Smooth muscle cell of the brain vasculature (primary cell): Measurements from ENCODE around the gene ABCA10.
"Not testable (repeated sequence)": the region's sequence is repeated elsewhere in the genome, so short reads cannot be mapped to it uniquely, and the experiment has no call there.

Experiments used
- DNase-seq: peaks from one replicate; pipeline ENCODE4 v3.0.0-alpha.2; 2012; ENCODE audit warnings: low read depth, low spot score

The ABCA10 gene, protein sequence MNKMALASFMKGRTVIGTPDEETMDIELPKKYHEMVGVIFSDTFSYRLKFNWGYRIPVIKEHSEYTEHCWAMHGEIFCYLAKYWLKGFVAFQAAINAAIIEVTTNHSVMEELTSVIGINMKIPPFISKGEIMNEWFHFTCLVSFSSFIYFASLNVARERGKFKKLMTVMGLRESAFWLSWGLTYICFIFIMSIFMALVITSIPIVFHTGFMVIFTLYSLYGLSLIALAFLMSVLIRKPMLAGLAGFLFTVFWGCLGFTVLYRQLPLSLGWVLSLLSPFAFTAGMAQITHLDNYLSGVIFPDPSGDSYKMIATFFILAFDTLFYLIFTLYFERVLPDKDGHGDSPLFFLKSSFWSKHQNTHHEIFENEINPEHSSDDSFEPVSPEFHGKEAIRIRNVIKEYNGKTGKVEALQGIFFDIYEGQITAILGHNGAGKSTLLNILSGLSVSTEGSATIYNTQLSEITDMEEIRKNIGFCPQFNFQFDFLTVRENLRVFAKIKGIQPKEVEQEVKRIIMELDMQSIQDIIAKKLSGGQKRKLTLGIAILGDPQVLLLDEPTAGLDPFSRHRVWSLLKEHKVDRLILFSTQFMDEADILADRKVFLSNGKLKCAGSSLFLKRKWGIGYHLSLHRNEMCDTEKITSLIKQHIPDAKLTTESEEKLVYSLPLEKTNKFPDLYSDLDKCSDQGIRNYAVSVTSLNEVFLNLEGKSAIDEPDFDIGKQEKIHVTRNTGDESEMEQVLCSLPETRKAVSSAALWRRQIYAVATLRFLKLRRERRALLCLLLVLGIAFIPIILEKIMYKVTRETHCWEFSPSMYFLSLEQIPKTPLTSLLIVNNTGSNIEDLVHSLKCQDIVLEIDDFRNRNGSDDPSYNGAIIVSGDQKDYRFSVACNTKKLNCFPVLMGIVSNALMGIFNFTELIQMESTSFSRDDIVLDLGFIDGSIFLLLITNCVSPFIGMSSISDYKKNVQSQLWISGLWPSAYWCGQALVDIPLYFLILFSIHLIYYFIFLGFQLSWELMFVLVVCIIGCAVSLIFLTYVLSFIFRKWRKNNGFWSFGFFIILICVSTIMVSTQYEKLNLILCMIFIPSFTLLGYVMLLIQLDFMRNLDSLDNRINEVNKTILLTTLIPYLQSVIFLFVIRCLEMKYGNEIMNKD (N-terminal part only)

DNA sequence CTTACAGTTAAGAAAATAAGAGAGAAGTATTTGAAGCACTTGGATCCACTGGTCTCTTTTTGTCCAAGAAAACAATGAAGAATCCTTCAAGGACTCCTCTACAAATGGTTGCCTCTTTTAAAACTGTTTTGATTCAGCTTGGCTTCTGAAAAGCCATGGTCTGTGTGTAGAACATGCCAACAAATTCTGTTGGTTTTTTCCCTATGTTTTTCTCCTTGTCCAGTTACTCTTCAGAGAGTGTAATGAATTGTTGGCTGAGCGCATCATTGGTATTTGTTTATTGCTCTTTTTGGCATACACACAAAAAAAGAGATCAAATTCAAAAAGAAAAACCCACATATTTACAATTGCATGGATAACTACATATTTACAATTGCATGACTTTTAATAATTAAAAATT is at the start of gene ABCA10:
Gene ABCA10, minus strand, starts transcription at position 249 of the 400 bp plus-strand sequence. CDS start 3,466 bp downstream, outside the sequence.
- DNase-seq, result no peak

DNA sequence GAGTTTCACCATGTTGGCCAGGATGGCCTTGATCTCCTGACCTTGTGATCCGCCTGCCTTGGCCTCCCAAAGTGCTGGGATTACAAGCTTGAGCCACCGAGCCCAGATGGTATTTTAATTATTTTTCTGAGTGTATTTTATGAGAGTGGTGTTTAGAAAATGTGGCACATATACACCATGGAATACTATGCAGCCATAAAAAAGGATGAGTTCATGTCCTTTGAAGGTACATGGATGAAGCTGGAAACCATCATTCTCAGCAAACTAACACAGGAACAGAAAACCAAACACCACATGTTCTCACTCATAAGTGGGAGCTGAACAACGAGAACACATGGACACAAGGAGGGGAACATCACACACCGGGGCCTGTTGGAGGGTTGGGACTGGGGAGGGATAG is 47.7 kb upstream of the ABCA10 start:
- DNase-seq, result not testable (repeated sequence)

DNA sequence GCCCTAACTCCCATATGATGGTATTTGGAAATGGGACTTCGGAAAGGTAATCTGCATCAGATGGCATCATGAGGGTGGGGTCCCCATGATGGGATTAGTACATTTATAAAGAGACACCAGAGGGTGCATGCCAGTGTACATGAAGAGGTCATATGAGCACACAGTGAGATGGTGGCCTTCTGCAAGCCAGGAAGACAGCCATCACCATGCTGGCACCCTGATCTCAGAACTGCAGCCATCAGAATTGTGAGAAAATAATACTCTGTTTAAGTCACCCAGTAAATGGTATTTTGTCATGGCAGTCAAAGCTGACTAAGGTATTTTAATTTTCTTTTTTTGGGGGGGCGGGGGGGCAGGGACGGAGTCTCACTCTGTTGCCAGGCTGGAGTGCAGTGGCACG is 47.1 kb upstream of the ABCA10 start:
- DNase-seq, result no peak

DNA sequence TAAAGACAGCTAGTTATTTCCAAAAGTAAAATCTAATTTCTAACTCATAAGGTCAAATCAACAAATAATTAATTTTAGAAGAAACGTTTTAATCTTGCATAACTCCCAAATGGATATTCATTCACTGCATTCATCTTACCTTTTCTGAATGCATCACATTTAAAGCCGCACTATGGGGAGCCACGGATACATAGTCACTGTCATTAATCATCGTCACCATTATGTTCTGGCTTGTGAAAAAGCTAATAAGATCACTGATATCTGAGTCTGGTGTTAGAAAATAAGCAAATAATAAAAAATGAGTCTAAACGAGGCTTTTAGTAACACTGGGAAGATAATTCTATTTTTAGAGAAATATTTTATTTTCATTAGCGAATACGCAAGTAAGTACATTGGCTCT is 42.4 kb upstream of the ABCA10 start:
- DNase-seq, result no peak

DNA sequence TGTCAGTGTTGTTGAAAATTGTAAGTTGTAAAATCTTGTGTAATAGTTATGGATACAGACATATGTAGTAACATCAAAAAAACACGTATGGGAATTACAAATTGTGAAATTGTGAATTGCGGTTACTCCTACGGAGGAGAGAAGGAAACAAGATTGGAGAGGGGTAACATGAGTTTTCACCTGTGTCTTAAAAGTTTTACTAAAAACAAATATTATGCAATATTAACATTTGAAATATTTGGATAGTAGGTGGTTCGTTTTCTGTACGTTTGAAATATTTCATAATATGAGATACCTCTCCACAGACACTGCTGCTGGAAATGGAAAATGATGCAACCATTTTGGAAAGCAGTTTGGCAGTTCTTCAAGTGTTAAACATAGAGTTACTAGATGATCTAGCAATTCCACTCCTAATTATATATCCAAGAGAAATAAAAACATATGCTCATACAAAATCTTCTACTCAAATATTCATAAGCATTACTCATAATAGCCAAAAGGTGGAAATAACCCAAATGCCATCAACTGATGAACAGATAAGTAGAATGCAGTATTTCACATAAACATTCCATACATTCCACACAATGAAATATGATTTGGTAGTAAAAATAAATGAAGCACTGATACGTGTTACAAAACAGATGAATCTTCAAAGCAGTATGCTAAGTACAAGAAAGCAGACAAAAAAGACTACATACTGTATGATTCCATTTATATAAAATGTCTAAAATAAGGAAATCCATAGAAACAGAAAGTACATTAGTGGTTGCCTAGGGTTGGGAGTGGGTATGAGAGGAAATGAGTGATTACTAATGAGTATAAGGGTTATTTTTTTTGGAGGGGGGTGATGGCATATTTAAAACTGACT is 40.7 kb upstream of the ABCA10 start:
- DNase-seq, result no peak

DNA sequence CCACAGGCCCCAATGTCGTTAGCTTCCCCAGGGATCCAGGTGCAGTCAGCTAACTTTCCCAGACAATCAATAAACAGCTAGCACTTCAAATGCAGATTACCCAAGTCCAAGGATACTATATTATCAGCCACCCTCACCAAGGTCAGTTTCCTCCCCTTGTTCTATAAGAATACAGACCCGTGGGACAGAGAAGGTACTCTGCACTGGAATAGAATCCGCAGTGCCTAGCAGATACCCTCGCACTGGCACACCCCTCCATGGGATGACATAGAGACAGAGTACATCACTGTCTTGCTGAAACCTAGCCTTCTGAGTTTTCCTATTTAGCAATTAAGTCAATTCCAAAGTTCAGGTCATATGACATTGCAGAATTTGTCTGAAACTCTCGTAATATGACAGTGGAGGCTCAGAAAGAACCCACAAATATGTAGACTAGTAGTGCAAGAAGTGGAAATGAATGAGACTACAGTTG is 40.0 kb upstream of the ABCA10 start:
- DNase-seq, result no peak

DNA sequence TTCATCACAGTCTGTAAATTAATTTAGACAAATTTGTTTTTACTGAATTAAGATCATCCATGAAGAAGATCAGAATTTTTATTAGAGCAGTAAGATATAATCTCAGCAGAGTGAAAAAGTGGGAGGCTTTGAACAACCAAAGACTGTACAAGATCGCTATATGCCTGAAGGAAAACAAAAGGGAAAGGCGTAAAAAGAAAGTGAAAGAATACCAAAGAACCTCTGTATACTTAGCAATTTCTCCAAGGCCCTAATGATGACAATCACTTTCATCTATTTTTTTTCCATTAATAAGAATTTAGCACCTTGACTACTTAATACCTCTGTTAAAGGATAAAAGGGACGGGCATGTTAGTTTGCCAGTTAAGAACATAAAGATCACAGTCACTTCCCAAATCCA is 38.6 kb upstream of the ABCA10 start:
- no peak for DNase-seq

DNA sequence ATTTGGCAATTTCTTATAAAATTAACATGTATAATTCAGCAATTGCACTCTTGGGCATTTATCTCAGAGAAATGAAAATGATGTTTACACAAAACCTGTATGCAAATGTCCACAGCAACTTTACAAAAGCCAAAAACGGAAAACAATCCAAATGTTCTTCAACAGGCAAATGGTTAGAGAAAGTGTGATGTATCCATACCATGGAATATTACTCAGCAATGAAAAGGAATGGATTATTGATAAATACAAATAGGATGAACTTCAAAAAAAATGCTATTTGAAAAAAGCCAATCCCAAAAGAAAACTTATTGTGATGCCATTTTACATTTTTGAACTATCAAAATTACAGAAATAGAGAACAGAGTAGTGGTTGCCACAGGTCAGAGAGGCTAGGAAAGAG is 37.2 kb upstream of the ABCA10 start:
- DNase-seq, result no peak

DNA sequence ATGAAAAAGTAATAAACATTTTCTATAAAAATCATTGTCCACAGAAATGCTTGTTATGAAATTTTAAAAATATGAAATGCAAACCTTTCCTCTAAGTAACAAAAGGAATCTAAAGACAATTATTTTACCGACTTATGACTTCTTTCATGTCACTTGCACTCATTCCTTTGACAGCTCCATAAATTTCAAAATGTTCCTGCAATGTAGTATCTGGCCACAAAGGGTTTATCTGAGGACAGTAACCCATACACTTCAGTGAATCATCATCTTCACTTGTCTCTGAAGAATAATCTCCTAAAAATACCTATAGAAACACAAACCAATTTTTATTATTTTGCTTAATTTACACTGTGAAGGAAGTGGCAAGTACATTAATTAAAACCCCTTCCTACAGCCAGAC is 25.6 kb upstream of the ABCA10 start:
- no peak for DNase-seq

DNA sequence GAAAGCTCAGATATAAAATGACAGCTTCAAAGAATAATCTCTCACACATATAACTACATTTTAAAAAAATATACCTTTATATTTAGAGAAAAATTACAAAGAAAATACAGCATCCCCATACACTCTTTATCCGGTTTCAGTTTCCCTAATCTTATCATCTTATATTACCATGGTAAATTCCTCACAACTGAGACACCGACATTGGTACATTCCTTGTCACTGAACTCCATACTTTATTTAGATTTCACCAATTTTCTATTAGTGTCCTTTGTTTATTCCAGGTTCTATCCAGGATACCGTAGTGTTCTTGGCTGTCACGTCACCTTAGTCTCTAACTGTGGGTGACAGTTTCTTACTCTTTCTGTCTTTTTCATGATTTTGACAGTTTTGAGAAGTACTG is 22.0 kb upstream of the ABCA10 start:
- no peak for DNase-seq

DNA sequence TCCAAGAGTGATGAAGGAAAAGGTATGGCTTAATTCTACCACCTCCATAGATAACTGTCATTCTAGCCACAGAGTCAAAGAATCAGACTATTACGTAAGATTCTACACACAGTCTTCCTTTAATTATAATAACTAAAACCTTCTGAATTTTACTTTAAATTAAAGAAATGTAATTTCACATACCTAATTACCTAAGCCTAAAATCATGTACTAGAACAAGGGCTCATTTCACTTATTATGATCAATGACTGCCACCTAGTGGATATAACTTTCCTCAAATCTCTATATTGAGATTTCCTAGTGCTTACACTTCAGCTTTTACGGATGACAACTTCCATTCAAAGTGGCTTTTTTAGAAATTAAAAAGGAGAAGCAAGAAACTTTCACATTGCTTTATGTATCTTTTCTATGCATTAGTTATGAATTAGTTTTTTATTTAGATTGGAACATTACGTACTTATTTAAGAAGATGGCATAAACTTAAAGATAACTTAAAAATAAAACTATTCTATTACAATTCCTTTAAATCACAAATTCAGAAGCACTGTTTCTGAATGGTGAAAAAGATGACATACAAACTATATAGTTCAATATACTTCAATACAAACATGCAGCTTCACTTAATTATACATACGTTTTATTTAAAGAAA is 18.2 kb upstream of the ABCA10 start:
- DNase-seq, result peak; percentile 26

DNA sequence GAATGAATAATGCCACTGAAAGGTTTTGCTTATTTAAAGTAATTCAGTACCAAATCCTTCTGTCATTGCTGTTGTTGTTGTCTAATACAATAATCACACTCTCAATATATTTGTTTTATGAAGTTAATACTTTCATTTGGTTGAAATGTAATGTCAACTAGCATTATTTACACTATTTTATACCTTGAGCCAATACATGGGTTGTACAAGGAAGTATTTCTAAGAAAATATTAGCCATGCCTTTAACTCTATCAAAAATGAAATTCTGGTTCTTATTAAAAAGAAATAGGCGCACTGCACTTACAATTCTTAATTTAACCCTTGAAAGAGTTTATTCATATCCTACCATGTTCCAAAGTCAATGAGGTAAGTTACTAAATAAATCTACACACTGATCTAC is 17.6 kb upstream of the ABCA10 start:
- no peak for DNase-seq

DNA sequence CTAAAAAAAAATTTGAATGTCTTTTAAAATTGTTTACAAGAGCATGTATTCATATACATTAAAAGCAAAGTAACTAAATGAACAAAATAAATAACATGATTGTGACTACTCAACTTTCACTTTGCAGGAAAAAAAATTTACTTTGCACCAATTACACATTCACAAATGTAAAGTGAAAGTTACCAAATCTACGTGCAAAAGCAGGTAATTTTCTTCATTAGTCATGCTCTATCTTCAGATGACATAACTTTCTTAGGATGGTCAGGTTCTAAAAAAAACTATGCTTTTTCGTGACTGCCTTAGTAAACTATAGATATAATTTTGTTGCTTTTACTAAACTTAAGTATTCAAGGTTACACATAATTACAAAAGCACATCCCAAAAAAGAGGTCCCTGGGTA is 17.0 kb upstream of the ABCA10 start:
- DNase-seq, result no peak

DNA sequence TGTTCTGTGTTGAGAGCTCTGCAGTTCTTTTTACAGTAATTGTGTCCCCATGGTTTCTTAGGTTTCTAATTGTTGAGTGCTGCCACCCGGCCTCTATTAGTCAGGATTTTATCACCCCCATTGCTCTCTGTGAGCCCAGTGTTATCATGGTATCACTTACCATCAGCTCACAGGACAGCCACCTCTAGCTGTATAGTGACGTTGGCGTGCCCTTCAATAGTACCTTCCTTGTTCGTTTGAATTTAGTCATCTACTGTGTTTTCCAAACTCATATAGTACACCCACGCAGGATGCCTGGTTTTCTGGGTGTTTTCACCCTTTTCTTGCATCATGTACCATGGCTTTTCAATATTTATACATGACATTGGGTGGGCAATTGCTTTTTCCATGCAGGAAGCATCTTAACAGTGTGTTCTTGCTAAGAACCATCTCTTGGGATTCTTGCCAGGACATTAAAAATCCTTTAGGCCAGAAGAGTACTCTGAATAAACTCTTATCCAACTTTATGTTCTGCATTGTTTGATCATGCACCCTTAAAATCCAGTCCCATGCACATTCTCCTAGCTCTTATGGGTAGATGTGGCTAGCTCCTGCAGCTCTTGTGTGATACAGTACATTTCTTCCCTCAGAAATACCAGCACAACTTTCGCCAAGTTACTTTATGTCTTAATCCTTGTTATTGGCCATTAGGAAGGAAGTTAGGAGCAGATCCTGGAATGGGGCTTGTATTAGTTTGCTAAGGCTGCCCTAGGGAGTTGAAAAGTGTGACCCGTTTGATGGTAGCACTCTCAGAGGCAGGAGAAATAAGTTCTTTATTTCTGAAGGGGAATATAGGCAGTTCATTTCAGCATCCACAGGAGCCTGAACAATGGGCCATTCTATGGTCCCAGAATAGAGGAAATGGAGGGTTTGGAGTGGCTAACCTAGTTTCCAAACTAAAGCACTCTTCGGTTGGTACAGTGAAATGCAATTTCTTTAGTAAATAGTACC is 11.3 kb upstream of the ABCA10 start:
- no peak for DNase-seq

DNA sequence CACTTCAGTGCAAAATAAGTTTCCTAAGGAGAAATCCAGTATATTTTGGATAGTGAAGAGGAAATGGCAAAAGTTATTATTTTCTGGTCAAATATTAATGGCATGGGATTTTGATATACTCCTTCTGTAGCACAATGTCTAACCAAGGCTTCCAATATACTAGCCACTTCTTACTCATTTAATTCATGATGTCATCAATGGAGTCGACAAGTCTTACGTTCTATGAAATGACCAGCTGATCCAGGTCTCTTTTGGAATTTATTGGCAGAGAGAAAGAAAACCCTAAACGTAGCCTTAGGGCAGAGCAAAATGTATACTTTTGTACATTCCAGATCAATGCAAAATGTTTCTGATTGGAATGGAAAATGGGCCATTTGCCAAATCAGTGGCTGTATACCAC is 8.3 kb upstream of the ABCA10 start:
- no peak for DNase-seq

DNA sequence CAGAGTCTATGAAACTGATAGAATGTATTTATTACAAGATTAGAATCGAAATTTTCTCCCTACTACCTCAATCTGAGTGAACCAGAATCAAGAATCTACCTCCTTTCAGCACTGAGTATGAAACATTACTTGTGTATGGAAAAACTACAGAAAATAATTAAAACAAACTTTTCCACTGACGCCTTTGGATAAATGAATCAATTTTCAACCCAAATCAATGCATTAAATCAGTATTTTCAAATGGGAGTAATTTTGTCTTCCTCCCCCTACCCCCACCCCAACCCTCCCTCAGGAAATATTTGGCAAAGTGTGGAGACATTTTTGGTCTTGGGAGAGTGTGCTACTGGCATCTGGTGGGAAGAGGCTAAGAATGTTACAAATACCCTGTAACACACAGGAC is 7.8 kb upstream of the ABCA10 start:
- no peak for DNase-seq

DNA sequence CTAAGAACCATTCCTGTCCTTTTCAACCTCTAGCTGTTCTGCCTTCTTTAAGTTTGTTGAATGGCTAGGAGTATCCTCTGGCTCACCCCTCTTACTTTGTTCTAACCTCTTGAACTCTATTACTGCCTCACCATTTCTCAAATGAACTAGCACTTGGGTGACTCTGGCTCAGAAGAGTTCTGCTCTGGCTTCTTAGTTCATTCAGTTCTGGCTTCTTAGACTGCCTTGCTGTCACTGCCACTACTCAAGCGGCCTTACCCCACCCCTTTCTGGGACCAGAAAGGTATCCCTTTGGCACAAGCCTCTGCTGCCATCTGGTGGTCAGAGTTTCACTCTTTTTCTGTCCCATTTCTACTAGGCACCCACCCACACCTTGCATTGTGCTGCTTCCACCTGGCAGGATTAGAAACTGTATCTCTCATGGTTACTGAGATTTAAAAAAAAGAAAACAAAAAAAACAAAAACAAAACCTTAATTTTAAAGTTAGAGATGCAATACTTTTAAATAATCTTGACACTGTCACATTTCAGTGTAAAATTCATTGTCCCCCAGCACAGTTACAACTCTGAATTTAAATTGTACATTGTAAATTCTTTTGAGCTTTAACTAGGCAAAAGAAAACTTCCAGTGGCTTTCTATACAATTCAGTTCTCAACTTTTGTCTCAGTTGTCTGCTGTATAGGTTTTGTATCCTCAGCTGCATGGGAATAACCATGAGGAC is 6.9 kb upstream of the ABCA10 start:
- peak; percentile 77 for DNase-seq

DNA sequence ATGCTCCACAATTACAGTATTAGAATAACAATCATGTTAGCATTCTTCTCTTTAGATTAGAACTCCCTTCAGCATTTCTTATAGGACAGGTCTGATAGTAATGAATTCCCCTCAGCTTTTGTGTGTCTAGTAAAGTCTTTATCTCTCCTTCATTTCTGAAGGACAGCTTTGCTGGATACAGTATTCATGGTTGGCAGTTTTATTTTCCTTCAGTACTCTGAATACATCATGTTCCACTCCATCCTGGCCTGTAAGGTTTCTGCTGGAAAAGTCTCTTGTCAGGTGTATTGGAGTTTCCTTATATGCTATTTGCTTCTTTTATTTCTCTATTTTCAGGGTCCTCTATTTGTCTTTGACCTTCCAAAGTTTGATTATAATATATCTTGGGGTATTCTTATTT is 4.0 kb upstream of the ABCA10 start:
- DNase-seq, result no peak

DNA sequence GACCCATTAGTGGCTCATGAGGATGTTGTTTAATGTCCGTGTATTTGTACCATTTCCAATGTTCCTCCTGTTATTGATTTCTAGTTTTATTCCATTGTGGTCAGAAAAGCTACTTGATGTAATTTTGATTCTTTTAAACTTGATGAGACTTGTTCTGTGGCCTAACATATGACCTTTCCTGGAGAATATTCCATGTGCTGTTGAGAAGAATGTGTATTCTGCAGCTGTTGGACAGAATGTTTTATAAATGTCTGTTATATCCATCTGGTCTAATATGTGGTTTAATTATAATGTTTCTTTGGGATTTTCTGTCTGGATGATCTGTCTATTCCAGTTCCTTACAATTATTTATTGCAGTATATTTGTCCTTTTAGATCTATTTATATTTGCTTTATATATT is 2.9 kb upstream of the ABCA10 start:
- DNase-seq, result no peak
